Sciatic nerve (tissue), 2 donors: ENCODE measurements around the gene CAMK1D. TPM values are rescaled to one million over a fixed set of nuclear protein-coding genes. Genes with fewer than 3 reads are reported as not detected.
"Not testable (repeated sequence)": the region's sequence is repeated elsewhere in the genome, so short reads cannot be mapped to it uniquely, and the experiment has no call there.

Source experiments
- ATAC-seq: fragments of 200-7000 bp; cut with Tn5 transposase; one replicate; pipeline ENCODE4 v1.9.1; 2020; ENCODE audit warnings: mild to moderate bottlenecking, moderate library complexity
- DNase-seq: peaks from one replicate; pipeline ENCODE4 v3.0.0-alpha.2; 2020; ENCODE audit warnings: low spot score
- intact Hi-C: fragments of 100-400 bp; cut with DNase I; formaldehyde crosslinking; loops from one replicate; pipeline ENCODE4 v1.14.2; 2022
- total RNA-seq: library from RNA; stranded (reverse); fragmentation: NEBNext Ultra II Directional; extraction: Animal tissue kit (Norgen Biotek cat#: 25700); gene quantifications from one replicate; pipeline ENCODE4 v1.2.1, GENCODE V29; 2021
- donor health status: DM: no; HTN: no; CAD: no.
- donor health status: DM: no; HTN: no; CAD: no.

The CAMK1D gene
- total RNA-seq, 1 donor from 2014 or later = 27.1 TPM

DNA sequence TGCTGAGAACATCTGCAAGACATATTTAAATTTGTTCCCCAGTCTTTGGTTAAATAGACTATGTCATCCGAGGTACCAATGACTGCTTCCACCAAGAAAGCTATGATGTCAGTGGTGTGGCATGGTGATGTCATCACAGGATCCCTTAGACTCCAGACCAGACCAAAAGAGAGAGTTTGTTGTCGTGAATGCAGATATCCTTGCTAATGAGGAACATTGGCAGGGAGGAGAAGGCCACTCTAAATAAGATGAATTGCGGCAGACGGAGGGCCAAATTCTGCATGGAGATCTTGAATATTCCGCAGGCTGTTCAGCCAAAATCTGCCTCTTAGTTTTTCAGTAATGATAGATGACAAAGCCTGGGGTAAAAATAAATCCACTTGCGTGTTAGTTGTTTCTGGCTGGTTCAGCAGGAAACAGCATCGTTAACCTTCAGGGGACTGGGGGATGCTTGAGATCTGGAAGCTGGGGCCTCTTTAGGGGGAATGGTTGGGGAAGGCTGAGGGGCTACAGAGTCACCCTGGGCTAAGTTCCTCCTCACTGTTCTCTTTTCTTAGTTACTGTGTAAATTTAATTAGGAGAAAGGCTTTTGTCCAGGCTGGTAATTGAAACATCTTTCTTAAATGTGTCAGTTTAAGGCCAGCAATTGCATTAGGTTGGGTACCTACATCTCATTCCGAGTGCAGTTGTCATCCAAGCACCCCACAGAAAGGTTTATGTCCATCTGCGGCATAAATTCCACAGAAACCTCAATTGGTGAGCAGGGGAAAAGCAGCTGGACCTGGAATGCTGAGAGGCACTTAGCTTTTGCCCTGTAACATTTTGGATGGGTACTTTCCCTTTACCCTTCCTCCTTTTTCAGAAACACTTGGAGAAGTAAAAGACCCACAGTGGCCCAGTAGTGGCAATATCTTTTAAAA, 11.6 kb upstream of the CAMK1D start:
- no peak for DNase-seq
- no peak for ATAC-seq
- intact Hi-C loops = no loop called here

DNA sequence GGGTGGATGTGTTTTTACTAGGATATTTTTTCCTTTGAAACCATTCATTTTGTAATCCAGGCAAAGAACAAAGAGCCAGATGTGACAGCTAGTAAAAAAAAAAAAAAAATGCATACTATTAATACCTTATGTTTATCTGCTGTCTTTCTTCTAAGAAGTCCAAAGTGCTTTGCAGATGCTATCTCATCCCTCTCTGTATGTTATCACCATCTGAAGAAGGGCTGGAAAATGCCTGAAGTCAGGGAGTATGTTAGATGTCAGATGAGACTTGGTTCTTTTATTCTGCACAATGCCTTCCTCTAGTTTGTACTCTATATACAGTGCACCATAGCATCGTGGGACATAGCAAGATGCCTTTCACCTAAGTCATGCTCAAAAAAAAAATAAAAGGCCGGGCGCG, 10.4 kb upstream of the CAMK1D start:
- intact Hi-C loops = no loop called here
- DNase-seq = no peak
- ATAC-seq = no peak

DNA sequence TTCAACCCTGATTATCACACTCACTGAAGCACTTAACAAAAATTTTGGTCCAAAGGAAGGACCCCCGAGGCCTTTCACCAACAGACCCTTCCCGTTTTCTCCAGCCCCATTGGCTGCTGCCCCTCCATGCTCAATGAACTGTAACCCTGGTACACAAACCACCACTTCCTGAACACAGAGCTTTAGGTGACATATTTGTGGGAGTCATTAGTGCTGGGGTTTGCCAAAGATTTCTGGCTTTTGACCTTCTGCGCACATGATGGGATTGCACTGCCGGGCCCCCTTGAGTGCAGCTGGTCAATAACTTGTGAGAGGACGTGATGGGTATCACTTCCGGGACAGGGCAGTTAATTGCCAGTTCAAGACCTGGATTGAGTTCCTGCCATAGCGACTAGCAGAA, 9.0 kb upstream of the CAMK1D start:
- no peak for ATAC-seq
- DNase-seq = no peak
- intact Hi-C loops = no loop called here

GRCh38 chr10:12340937-12341336, 8.4 kb upstream of the CAMK1D start:
- no peak for ATAC-seq
- intact Hi-C loops = no loop called here
- DNase-seq = no peak

DNA sequence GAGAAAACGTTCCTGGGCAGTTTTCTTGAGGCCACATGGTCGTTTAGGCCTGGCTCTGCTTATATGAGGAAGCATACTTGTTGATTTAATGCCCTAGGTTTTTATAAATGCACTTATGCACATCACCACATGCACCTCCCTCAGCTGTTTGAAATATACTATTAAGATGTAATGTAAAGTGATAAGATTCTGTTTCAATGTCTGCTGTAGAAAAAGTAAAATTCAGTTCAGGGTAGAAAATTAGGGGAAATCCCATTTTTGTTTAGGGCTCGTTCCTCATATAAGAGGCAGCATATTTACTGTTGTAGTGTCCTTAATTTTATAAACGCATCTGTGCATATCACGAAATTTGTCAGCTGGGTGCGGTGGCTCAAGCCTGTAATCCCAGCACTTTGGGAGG, 7.8 kb upstream of the CAMK1D start:
- DNase-seq = no peak
- intact Hi-C loops = no loop called here
- ATAC-seq = no peak

DNA sequence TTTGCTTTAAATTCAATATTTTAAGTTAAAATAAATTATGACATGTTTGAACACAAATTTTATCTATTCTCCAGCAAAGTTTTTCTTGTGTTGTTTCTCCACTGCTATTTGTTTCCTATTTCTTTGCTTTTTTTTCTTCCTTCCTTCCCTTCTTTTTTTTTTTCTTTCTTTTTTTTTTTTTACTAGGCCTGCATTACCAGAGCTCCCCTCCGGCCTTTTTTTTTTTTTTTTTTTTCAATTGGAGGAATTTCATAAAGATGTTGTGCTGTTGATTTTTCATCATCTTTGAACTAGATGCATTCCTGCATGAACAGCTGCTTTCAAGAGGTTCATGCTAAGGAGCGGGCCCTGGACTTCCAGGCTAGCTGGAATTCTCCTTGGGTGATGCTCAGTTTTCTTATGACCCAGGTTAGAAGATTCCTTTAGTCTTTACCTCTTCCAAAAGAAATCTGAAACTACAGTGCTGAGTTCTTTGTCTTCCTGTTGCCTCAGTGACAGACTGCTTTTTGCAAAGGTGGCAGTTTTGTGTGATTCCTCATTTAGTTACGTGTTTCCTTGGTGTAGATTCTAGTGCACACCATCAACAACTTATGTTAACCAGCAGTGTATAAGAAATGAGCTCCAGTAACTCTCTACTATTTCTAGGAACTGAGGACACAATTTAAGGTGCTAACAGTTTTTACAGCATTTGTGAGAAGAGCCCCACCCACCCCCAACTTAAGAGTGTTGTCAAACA, 4.8 kb upstream of the CAMK1D start:
- intact Hi-C loops = no loop called here
- DNase-seq (no peak), ATAC-seq (no peak)

DNA sequence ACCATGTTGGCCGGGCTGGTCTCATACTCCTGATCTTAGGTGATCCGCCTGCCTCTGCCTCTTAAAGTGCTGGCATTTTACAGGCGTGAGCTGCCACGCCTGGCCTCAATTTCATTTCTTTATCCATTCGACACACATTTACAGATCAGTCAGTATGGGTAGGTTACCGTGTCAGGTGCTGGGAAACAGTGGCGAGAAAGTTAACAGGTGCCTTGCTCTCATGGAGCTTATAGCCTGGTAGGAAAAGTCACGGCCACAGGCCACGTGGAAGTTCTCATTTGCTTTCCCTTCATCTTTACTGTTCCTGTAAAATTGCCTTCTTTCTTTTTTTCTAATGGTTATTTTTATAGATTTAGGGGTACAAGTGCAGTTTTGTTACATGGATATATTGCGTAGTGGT, 2.6 kb upstream of the CAMK1D start:
- no peak for DNase-seq
- intact Hi-C loops = no loop called here

GRCh38 chr10:12348294-12348869, 965 bp upstream of the CAMK1D start:
- DNase-seq = peak; percentile 60
- intact Hi-C loops = no loop called here
- peak; percentile 4 for ATAC-seq

More for the DNA sequence above, 2.6 kb upstream of the CAMK1D start:
- ATAC-seq = no peak

DNA sequence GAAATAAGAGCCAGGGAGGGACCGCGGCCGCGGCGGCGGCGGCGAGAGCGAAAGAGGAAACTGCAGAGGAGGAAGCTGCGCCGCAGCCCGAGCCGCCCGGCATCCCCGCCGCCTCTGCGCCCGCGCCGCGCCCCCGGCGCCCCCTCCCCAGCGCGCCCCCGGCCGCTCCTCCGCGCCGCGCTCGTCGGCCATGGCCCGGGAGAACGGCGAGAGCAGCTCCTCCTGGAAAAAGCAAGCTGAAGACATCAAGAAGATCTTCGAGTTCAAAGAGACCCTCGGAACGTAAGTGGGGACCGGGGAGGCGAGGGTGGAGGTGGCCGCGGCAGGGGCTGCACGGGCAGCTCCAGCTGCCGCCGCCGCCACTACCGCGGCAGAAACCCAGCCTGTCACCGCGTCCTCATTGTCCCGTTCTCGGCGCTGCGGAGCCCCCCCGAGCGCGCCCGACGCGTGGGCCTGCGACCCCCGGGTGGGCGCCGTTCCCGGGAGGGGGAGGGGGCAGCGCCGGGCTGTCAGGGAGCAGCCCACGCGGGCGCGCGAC, 351 bp downstream of the CAMK1D start:
- ATAC-seq (no peak), DNase-seq (no peak)
- intact Hi-C loops = no loop called here

- peak; percentile 40 for ATAC-seq
- intact Hi-C loops = no loop called here
- DNase-seq = peak; percentile 62
These were observed 973 bp downstream of the CAMK1D start for GRCh38 chr10:12350167-12350872.

DNA sequence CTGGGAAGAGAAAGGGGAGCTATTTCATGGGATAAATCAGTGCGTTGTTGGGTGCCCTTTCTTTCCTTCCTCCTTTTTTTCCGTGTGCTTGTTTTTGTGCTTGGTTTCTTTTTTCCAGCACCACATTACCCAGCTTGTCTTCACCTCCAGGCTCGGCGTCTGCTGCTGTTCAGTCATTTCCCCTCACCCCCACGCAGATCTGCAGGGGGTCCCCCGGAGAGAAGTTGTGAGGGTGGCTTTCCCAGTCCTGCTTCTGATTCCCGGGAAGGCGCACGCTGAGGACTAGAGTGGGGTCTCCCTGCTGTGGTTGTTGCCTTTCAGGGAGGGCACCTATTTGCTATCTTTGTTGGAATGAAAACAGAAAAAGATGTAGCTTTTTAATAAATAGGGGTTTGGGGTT, 1.6 kb downstream of the CAMK1D start:
- ATAC-seq (no peak), DNase-seq (no peak)
- intact Hi-C loops = no loop called here

- no peak for DNase-seq
- no peak for ATAC-seq
- intact Hi-C loops = no loop called here
These were observed 2.1 kb downstream of the CAMK1D start for GRCh38 chr10:12351447-12351846.

DNA sequence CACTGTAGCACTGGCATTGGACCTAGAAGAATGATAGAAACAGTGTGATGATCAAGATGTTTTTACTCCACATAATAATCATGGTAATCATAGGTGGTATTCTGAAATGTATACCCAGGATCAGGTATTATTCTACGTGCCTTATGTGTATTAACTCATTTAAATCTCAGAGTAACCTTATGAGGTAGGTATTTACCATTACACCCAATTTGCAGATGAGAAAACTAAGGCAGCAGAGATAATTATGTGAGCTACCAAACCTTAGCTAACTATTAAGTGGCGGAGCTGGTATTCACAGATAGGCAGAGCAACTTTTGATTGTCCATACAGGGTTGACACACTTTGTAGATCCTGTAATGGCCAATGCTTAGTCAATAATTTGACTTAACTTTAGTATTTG, 2.5 kb downstream of the CAMK1D start:
- DNase-seq = no peak
- ATAC-seq = no peak
- intact Hi-C loops = no loop called here

- ATAC-seq (no peak), DNase-seq (no peak)
- intact Hi-C loops = no loop called here
These were observed 4.3 kb downstream of the CAMK1D start for GRCh38 chr10:12353399-12354242.

- ATAC-seq, intact Hi-C loops, DNase-seq: not testable (repeated sequence)
These were observed 5.3 kb downstream of the CAMK1D start for GRCh38 chr10:12354696-12355095.

- intact Hi-C loops = no loop called here
- ATAC-seq = no peak
- no peak for DNase-seq
These were observed 6.0 kb downstream of the CAMK1D start for GRCh38 chr10:12355384-12355783.

DNA sequence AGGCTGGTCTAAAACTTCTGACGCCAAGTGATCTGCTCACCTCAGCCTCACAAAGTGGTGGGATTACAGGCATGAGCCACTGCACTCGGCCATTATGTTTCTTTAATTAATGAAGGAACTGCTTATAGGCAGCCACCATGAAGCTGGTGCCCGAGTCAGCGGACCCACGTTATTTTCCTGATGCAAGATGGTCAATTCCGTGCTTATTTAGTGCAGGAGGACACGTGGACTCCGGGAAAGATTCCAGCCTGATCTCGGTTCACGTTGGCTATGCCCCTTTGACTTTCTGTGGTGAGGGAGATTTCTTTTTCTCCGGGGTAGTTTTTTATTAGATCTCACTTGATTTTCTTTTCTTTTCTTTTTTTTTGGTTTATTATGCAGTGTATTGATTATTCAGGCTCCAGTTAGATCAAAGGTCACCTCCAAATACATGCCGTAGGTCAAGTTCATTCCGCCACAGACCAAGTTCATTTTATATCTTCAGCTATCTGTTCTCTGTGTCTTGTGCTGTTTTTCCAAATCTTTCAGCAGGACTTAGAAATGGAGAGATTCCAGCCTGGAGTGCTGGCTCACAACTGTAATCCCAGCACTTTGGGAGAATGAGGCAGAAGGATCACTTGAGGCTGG, 8.3 kb downstream of the CAMK1D start:
- peak; percentile 59 for ATAC-seq
- intact Hi-C loops = no loop called here
- no peak for DNase-seq
